ENCODE measurements around the gene CATSPERZ.
A peak's percentile ranks its signal among the peaks of the same experiment; 100 is the strongest.

Gene CATSPERZ

GRCh38 chr11:64264371-64264852 lies 35.7 kb upstream of the CATSPERZ start:
- no peak for DNase-seq

DNA sequence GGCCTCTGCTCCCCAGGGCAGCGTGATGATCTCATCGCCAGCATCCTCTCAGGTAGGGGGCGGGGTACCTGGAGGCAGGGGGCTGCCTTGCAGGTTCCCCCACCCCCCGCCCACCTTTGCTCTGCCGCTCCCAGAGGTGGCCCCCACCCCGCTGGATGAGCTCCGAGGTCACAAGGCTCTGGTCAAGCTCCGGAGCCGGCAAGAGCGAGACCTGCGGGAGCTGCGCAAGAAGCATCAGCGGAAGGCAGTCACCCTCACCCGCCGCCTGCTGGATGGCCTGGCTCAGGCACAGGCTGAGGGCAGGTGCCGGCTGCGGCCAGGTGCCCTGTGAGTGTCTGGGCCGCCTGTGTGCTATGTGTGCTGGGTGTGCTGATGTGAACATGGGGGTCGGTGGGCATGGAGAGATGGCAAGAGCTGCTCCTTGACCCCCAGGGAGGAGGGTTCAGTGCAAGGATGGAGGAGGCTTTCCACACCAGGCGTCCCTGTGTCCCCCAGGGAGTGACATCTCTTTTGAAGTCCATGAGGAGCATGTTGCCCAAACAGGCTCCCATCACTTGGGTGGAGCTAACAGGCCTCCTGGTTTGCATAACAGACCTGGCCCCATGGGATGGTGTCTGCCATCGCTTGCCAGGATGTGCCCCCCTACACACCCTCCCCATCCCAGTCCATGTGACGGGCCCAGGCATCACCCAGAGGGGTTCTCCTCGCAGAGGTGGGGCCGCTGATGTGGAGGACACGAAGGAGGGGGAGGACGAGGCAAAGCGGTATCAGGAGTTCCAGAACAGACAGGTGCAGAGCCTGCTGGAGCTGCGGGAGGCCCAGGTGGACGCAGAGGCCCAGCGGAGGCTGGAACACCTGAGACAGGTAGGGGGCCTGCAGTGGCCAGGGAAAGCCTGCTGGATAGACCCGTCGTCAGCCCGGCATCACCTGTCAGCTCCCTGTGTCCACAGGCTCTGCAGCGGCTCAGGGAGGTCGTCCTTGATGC lies 34.7 kb upstream of the CATSPERZ start:
- no peak for DNase-seq

GRCh38 chr11:64266339-64266738 lies 33.8 kb upstream of the CATSPERZ start:
- DNase-seq, result no peak

GRCh38 chr11:64267207-64267945 lies 32.8 kb upstream of the CATSPERZ start:
- DNase-seq, result no peak

- no peak for DNase-seq
Observed at GRCh38 chr11:64268025-64268892, 31.9 kb upstream of the CATSPERZ start.

DNA sequence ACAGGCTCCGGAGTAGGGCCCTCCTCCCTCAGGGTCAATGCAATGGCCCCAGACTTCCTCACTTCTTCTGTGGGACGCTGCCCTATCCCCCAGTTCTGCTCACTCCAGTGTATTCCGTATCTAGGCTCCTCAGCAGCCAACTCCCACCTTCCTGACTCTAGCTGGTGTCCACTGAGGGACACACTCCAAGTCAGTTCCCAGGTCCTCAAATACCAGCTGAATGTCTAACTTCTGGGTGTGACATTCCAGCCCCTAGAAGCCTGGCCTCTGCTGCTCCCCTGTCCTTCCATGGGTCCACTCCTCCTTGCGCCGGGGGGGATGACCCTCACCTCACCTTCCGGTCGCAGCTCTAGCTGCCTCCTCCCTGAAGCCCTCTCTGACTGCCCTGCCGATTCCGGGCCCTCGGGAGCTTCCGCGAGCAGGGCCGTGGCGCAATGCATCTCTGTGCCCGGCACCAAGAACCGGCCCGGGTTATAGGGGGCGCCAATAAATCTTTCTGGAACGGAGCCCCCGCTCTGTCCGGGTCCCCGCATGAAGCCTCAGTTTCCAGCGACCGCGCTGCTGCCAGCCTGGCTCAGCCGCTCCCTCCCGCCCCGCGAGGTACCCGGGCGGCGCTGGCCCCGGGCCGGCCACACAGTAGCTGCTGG lies 31.1 kb upstream of the CATSPERZ start:
- peak; percentile 41 to 53 for DNase-seq

DNA sequence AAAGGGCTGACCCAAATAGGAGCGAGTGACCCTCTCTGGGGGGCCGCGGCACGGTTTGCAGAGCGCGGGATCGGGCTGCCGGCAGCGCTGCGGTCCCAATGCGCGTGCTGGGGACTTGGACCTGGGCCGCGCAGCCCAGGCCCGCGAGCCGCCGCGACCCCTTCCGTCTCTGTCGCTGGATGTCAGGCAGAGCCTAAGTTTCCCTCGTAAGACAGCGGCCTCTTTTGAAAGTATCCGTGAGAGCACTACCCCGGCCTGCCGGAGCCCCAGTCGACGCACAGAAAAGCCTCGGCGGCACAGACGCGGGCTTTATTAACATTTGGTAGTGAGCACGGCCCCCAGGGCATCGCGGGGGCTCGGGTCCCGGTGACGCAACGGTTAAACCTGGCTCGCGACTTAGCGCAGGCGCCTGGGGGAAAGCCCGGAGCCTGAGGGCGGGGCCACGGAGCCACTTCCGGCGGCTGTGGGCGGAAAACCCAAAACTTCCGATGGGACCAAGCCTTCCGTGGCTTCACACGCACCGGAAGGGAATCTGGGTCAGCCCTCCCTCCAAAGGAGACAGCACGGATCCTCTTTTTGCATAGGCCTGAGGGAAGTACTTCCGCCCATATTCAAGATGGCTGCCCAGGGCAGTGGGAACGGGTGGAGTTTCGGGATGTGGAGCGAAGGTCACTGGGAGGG lies 30.5 kb upstream of the CATSPERZ start:
- peak; percentile 98 for DNase-seq

DNA sequence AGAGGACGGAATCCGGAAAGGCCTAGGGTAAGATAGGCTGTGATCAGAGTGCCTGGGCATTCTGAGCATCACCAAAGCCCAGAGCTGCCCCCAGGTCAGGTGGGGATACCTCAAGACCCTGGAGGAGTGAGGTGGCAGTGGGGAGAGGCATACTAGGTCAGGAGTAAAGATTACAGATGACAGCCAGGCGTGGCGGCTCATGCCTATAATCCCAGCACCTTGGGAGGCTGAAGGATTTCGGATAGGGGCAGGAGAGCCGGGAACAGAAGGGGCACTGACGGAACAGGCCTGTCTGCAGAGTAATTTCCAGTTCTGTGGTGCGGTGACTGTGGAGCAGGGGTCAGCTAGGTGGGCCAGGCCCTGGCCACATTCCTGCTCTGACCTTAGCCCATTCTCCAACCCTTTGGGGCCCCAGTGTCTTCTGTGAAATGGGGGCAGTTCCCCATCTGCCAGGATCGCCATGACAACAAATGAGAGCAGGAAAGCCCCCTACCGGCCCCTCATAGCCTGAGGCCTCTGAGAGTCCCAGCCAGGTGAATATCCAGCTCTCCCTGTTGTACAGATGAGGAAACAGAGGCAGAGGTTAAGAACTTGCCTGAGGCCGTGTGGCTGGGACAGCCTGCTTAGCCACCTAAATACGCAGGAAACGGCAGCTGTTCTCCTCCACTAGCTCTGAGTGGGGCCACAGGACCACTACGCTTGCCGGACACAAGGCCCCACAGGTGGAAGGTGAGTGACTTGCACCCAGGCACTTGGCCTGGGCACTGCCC lies 24.9 kb upstream of the CATSPERZ start:
- DNase-seq, result no peak

DNA sequence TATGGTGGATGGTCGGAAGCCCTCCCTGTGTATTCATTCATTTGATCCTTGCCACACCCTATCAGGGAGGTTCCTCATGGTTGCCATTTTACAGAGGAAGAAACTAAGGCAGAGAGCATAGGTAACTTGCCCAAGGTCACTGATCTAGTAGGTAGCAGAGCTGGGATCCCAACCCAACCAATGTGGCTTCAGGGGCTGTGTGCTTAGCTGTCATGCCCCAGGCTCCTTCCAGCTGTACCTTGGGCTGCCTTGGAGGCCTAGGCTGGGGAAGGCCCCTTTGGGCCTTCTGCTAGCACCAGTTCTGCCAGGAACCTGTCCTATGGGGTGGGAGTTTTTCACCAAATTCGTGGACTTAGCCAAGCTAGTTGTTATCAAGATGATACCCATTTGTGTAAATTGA lies 24.3 kb upstream of the CATSPERZ start:
- DNase-seq, result no peak

- DNase-seq, result no peak
Observed at GRCh38 chr11:64276653-64277431, 23.3 kb upstream of the CATSPERZ start.

- DNase-seq, result no peak
Observed at GRCh38 chr11:64278576-64279190, 21.5 kb upstream of the CATSPERZ start.

GRCh38 chr11:64281957-64282770 lies 18.0 kb upstream of the CATSPERZ start:
- DNase-seq, result no peak

DNA sequence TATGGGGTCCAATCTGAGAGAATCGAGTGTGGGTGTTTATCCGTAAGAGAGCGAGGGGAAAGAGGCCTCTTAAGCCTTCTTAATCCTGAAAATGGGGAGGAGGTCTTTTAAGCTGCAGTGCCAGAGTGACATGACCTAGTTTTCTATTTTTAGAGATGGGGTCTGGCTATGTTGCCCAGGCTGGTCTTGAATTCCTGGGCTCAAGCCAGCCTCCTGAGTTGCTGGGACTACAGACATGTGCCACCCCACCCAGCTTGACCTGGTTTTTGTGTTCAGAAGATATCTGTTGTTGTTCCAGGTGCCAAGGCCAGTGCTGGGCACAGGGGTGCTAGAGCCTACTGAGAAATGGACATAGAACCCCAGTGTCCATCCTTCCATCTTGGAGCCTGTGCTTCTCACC lies 17.1 kb upstream of the CATSPERZ start:
- no peak for DNase-seq

GRCh38 chr11:64284048-64284961 lies 15.9 kb upstream of the CATSPERZ start, which contains the start of gene BAD:
Gene BAD (minus strand): TSS chr11:64284665. CDS start chr11:64284368, 297 bp downstream.
- peak; percentile 95 to 96 for DNase-seq

DNA sequence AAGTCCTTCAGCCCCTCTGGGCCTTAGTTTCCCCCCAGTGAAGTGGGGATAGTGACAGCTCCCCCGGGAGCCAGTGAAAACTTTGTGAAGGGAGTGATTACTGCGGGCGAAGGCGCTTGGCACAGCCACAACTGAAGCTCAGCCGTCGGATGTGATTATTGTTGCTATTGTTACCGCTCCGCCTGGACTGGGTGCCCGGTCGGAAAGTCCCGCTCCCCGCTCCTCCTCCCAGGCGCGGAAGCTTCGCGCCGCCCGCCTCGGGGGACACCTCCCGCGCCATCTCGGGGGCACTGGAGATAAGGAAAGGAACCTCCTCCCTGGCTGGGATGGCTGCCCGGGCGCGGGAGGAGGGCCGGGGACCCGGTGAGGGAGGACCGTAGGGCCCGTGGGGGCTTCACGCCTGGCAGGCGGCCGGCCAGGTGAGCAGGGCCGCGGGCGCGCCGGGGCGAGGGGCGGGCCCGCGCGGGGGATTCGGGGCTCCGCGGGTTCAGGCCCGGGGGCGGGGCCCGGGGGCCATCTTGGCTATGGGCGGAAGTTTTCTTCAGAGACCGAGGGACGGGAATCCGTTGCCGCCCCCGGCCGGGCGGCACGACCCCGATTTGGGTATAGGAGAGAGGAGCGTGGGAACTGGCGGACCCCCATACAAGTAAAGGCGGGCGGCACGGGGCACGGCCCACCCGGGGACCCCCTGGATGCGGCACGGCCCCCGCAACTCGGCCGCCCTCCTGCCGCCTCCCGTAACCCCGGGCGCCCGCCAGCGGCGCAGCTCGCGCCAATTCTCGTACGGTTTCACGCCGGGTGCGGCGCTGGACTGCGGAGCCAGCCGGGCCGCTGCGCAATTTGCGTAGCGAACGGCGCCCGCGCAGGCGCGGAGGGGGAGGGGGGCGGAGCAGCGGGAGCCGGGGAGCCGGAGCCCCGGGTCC lies 14.9 kb upstream of the CATSPERZ start, which contains the start of gene GPR137:
Gene GPR137 (plus strand): TSS at position 887 of the 923 bp plus-strand sequence. CDS start 677 bp downstream, outside the sequence.
- peak; percentile 91 to 93 for DNase-seq

All from CD4-positive, alpha-beta T cell treated with Interleukin-4 for 1 hour (primary cell).